Neutrophil (primary cell): ENCODE results near the gene PPP3R1.
A peak's percentile ranks its signal among the peaks of the same experiment; 100 is the strongest.

Source experiments
- H3K27ac ChIP-seq: fragments of 200-600 bp; sonication (generic); 2 replicates; pipeline ENCODE4 v1.5.1; 2016; ENCODE audit warnings: mild to moderate bottlenecking, moderate library complexity
- H3K27me3 ChIP-seq: fragments of 200-600 bp; sonication (generic); 2 replicates; pipeline ENCODE4 v1.6.0; 2016; ENCODE audit warnings: mild to moderate bottlenecking
- H3K36me3 ChIP-seq: fragments of 200-600 bp; sonication (generic); 2 replicates; pipeline ENCODE4 v1.5.1; 2017
- H3K4me1 ChIP-seq, 2 experiments: fragments of 200-600 bp in 1 of 2; sonication (generic) in 1 of 2; 1 replicate in 1 of 2; 2 replicates in 1 of 2; pipeline versions ENCODE4 v1.5.1 to v1.6.1; 2013 to 2016; ENCODE audit warnings: low read depth in 1 of 2, low read length in 1 of 2, mild to moderate bottlenecking in 1 of 2, moderate library complexity in 1 of 2; ENCODE audit not compliant: control insufficient read depth in 1 of 2, insufficient read depth in 1 of 2
- H3K4me3 ChIP-seq, 2 experiments: fragments of 200-600 bp in 1 of 2; sonication (generic) in 1 of 2; 1 replicate in 1 of 2; 2 replicates in 1 of 2; pipeline ENCODE4 v1.5.1; 2013 to 2016; ENCODE audit warnings: low read depth in 1 of 2, low read length in 1 of 2, mild to moderate bottlenecking in 1 of 2, moderate library complexity in 1 of 2
- H3K9me3 ChIP-seq: fragments of 200-600 bp; sonication (generic); 2 replicates; pipeline ENCODE4 v1.5.1; 2016
- TF ChIP-seq, protein P1 (sequence below): fragments of 200-600 bp; sonication (generic); IDR thresholded peaks from 2 replicates; pipeline ENCODE4 v1.5.1; 2016; ENCODE audit warnings: antibody characterized with exemption

PPP3R1 gene

DNA sequence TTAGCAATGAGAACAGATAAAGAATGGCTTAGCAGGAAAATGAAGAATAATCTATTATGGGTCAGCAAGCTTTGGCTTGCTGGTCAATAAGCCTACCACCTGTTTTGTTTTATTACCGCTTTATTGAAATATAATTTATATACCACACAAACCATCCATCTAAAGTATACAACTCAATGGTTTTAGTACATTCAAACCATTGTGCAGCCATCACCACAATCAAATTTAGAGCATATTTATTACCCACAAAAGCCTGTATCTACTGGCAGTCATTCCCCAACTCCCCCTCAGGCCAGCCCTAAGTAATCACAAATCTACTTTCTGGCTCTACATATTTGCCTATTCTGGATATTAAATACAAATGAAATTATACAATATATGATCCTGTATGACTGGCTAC lies 17.2 kb downstream of the PPP3R1 start:
- H3K36me3 ChIP-seq: no peaks in the 10 kb centered on the region
- no peak overlapping the region for H3K27ac ChIP-seq
- H3K4me3 ChIP-seq: no peak overlapping the region
- H3K27me3 ChIP-seq: no peaks in the 10 kb centered on the region
- no peaks in the 10 kb centered on the region for H3K9me3 ChIP-seq
- TF ChIP-seq, protein P1, sequence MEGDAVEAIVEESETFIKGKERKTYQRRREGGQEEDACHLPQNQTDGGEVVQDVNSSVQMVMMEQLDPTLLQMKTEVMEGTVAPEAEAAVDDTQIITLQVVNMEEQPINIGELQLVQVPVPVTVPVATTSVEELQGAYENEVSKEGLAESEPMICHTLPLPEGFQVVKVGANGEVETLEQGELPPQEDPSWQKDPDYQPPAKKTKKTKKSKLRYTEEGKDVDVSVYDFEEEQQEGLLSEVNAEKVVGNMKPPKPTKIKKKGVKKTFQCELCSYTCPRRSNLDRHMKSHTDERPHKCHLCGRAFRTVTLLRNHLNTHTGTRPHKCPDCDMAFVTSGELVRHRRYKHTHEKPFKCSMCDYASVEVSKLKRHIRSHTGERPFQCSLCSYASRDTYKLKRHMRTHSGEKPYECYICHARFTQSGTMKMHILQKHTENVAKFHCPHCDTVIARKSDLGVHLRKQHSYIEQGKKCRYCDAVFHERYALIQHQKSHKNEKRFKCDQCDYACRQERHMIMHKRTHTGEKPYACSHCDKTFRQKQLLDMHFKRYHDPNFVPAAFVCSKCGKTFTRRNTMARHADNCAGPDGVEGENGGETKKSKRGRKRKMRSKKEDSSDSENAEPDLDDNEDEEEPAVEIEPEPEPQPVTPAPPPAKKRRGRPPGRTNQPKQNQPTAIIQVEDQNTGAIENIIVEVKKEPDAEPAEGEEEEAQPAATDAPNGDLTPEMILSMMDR: no peak
- peaks cover 45 to 64% of the 10 kb centered on the region in 2 experiments for H3K4me1 ChIP-seq

DNA sequence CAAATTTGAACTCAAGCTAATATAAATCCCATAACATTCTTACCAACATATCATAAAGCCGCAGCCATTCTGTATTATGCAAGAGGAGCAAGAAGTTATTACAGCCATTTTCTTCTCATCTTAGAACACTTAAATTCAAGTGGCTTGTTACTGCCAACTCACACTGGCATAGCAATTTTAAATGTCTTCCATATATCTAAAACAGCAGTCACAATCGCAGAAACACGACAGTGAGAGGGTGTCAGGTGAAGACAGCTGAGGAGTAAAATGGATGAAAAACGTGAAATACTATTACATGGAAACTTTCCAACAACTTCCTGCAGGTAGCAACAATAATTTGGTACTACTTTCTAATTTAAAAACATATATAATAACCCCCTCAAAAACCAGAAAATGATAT lies 17.9 kb downstream of the PPP3R1 start:
- H3K27ac ChIP-seq: no peak overlapping the region
- TF ChIP-seq, protein P1: no peak
- H3K9me3 ChIP-seq: no peaks in the 10 kb centered on the region
- no peak overlapping the region for H3K4me3 ChIP-seq
- H3K4me1 ChIP-seq: peaks cover 45 to 64% of the 10 kb centered on the region in 2 experiments
- H3K27me3 ChIP-seq: no peaks in the 10 kb centered on the region
- H3K36me3 ChIP-seq: no peaks in the 10 kb centered on the region

DNA sequence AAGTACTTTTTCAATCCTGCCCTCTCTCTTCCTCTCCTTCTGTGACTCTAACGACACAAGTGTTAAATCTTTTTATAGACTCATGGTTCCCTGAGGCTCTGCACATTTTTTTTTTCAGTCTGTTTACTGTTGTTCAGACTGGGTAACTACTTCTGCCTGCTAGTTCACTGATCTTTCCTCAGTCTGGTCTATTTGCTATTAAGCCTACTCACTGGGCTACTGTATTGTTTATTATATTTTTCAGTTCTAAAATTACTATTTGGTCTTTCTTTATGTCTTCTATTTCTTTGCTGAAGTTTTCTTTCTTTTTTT lies 21.3 kb downstream of the PPP3R1 start:
- peak overlapping the region; percentile 62 for H3K27ac ChIP-seq
- peaks cover 28 to 42% of the 10 kb centered on the region in 2 experiments for H3K4me1 ChIP-seq
- no peak overlapping the region for H3K4me3 ChIP-seq

DNA sequence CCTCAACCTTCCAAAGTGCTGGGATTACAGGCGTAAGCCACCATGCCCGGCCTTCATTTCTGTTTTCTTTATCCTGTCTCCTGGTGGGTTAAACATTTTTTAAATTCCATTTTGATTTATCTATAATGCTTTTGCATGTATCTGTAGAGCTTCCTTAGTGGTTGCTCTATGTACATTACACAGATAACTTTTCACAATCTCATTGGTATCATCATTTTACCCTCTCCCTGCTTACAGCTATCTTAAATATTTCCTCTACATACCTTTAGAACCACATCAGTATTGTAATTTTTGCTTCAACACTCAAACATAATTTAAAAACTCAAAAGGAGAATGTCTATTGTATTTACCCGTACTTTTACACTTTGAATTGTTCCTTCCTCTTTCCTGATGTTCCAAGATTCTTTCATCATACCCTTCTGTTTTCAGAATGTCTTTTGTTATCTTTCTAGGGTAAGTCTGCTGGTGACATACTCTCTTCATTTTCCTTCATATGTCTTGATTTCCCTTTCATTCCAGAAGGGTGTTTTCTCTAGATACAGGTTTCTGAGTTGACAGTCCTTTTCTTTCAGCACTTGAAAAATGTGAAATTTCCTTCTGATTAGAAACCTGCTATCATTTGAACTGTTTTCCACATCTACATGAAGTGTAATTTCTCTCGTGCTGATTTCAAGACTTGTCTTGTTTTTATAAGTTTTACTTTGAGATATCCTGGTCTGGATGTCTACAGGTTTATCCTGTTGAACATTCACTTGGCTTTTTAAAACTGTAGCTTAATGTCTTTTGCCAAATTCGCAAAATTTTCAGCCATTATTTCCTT lies 21.9 kb downstream of the PPP3R1 start:
- no peaks in the 10 kb centered on the region for H3K27me3 ChIP-seq
- peak overlapping the region; percentile 62 for H3K27ac ChIP-seq
- no peaks in the 10 kb centered on the region for H3K36me3 ChIP-seq
- H3K4me1 ChIP-seq: peaks cover 25 to 38% of the 10 kb centered on the region in 2 experiments
- H3K4me3 ChIP-seq: no peak overlapping the region
- TF ChIP-seq, protein P1: no peak
- H3K9me3 ChIP-seq: no peaks in the 10 kb centered on the region

More for the DNA sequence above, 21.3 kb downstream of the PPP3R1 start:
- TF ChIP-seq, protein P1: no peak
- no peaks in the 10 kb centered on the region for H3K27me3 ChIP-seq
- no peaks in the 10 kb centered on the region for H3K9me3 ChIP-seq
- H3K36me3 ChIP-seq: no peaks in the 10 kb centered on the region

DNA sequence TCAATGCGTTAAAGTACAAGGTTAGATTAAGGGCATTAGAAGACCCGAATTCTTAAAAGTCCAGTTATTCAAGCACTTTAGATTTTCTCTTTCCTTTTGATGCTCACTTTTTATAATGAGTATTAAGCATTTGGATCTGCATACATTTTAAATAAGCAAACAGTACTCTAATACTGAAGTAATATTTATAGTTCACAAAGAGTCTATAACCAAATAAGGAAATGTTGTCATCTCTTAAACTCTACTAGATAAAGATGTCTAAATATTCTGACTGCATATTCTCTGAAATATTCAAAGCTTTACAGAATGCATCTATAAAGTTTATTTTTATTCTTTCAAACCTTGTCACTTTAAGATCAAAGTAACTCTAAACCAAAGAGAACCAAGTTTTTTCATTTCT lies 25.5 kb downstream of the PPP3R1 start:
- TF ChIP-seq, protein P1: no peak
- H3K9me3 ChIP-seq: no peaks in the 10 kb centered on the region
- peaks cover 29 to 41% of the 10 kb centered on the region in 2 experiments for H3K4me1 ChIP-seq
- no peak overlapping the region for H3K27ac ChIP-seq
- H3K36me3 ChIP-seq: no peaks in the 10 kb centered on the region
- H3K4me3 ChIP-seq: no peak overlapping the region
- H3K27me3 ChIP-seq: no peaks in the 10 kb centered on the region
